Vagina (tissue), 2 donors: ENCODE data around the gene NTM.

ENCODE experiments used
- CTCF ChIP-seq, 3 experiments: fragments of 450-650 bp in 2 of 3; fragments of 200-600 bp in 1 of 3; sonication (generic) in 1 of 3; IDR thresholded peaks; one replicate each; pipeline ENCODE4 v1.5.1; 2017 to 2019; ENCODE audit warnings: antibody characterized with exemption in 3 of 3, mild to moderate bottlenecking in 2 of 3, moderate library complexity in 2 of 3
- POLR2AphosphoS5 ChIP-seq, 2 donors: sonication (generic); formaldehyde crosslinking; IDR thresholded peaks; one replicate each; pipeline ENCODE4 v1.9.0; 2017; ENCODE audit warnings: antibody characterized with exemption in 2 of 2, mild to moderate bottlenecking in 2 of 2, low read depth in 1 of 2; ENCODE audit not compliant: insufficient read depth in 1 of 2

GRCh38 chr11:132307309-132308020 is 937.0 kb downstream of the NTM start:
- no peak for TF ChIP-seq CTCF (IDR thresholded peaks at IDR 0.05)
- TF ChIP-seq POLR2AphosphoS5 (IDR thresholded peaks at IDR 0.05; ENCODE audit: insufficient read depth in 1 of 2, low read depth in 1 of 2): no peak
